ENCODE data around the gene MRPL43. TPM values are rescaled to one million over a fixed set of nuclear protein-coding genes. Genes with fewer than 3 reads are reported as not detected.

Gene MRPL43
- polyA plus RNA-seq, 2 of the 4 experiments (the other 2 are of a cell fraction), result 76.3 to 83.4 TPM

GRCh38 chr10:100967332-100967731, 20.0 kb downstream of the MRPL43 start (continued):
- TF ChIP-seq KDM5A (IDR thresholded peaks at IDR 0.05), result no peak
- no peak for TF ChIP-seq MAFK (IDR thresholded peaks at IDR 0.05; ENCODE audit: partially characterized antibody)
- no peak for TF ChIP-seq POLR2A (IDR thresholded peaks at IDR 0.05; ENCODE audit: low read length)
- no peak for TF ChIP-seq FOXS1 (CRISPR knock-in tag; IDR thresholded peaks at IDR 0.05)
- no peak for TF ChIP-seq EHMT2 (IDR thresholded peaks at IDR 0.05; ENCODE audit: low read depth)
- TF ChIP-seq, protein P1, sequence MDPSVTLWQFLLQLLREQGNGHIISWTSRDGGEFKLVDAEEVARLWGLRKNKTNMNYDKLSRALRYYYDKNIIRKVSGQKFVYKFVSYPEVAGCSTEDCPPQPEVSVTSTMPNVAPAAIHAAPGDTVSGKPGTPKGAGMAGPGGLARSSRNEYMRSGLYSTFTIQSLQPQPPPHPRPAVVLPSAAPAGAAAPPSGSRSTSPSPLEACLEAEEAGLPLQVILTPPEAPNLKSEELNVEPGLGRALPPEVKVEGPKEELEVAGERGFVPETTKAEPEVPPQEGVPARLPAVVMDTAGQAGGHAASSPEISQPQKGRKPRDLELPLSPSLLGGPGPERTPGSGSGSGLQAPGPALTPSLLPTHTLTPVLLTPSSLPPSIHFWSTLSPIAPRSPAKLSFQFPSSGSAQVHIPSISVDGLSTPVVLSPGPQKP (IDR thresholded peaks at IDR 0.05; ENCODE audit: low read depth, low read length), result no peak

DNA sequence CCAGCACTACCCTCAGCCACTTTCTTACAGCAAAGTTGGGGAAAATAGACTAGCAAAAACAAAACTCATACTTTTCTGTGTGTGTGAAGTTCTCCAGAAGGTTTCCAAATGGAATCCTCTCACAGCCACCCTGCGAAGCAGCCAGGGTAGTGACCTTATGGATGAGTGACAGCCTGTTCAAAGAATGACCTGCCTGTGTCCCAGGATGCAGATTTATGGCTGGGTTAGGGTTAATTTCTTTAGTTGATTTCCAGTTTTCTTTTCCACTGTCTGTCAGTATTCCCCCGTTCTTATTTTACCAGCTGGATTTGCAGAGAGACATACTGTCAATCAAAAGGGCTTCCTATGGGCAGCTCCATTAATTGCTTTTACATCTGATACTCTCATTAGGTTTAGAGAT, 20.4 kb downstream of the MRPL43 start:
- Histone ChIP-seq H3K4me1 (peaks cover 27% of the 10 kb centered on the region), H3K4me3 (no peak overlapping the region), H3K4me2 (no peak overlapping the region), H3K9me3 (no peaks in the 10 kb centered on the region), H3K27ac (no peak overlapping the region)
- POLR2A ChIA-PET, result no interaction called here
- FAIRE-seq (no peak), DNase-seq (ENCODE audit: low read depth in 1 of 2, low spot score in 1 of 2) (no peak), ATAC-seq (no peak)
- WGBS (ENCODE audit: missing lambda C conversion rate), result 82% methylated on average over 2 of the region's 2 CpGs
- TF ChIP-seq RARB (CRISPR knock-in tag; IDR thresholded peaks at IDR 0.05) (no peak), NPAS2 (CRISPR knock-in tag; IDR thresholded peaks at IDR 0.05; ENCODE audit: borderline replicate concordance) (no peak), HOXB13 (CRISPR knock-in tag; IDR thresholded peaks at IDR 0.05; ENCODE audit: low read depth) (no peak), EP300 (IDR thresholded peaks at IDR 0.05) (no peak), EHMT2 (IDR thresholded peaks at IDR 0.05; ENCODE audit: low read depth) (no peak), RCOR1 (IDR thresholded peaks at IDR 0.05; ENCODE audit: low read depth, low read length) (no peak), GATA3 (IDR thresholded peaks at IDR 0.05; ENCODE audit: borderline replicate concordance) (no peak), POLR2A (IDR thresholded peaks at IDR 0.05; ENCODE audit: low read length) (no peak), MYC (IDR thresholded peaks at IDR 0.05; ENCODE audit: borderline replicate concordance, low read length) (no peak), ZNF302 (CRISPR knock-in tag; IDR thresholded peaks at IDR 0.05) (no peak), BCL3 (IDR thresholded peaks at IDR 0.05) (no peak), KDM1A (IDR thresholded peaks at IDR 0.05; ENCODE audit: low read depth) (no peak)
- TF ChIP-seq, protein P2, sequence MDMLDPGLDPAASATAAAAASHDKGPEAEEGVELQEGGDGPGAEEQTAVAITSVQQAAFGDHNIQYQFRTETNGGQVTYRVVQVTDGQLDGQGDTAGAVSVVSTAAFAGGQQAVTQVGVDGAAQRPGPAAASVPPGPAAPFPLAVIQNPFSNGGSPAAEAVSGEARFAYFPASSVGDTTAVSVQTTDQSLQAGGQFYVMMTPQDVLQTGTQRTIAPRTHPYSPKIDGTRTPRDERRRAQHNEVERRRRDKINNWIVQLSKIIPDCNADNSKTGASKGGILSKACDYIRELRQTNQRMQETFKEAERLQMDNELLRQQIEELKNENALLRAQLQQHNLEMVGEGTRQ (IDR thresholded peaks at IDR 0.05), result no peak
- CTCF ChIA-PET, result interaction anchor here (0.6 to 5.1 kb wide), 8 partner anchors 8 to 431 kb away, joined by 3 to 22 read pairs (median 3); partner anchors contain the start of gene HIF1AN

- Histone ChIP-seq H3K4me2 (no peak overlapping the region), H3K4me3 (no peak overlapping the region), H3K27ac (no peak overlapping the region), H3K9me3 (no peaks in the 10 kb centered on the region), H3K4me1 (peaks cover 17% of the 10 kb centered on the region)
- ATAC-seq, result no peak
- no peak for DNase-seq (ENCODE audit: low read depth in 1 of 2, low spot score in 1 of 2)
- POLR2A ChIA-PET, result no interaction called here
- FAIRE-seq, result no peak
- 75% methylated on average over 5 of the region's 5 CpGs for WGBS (ENCODE audit: missing lambda C conversion rate)
- CTCF ChIA-PET, result interaction anchor here (0.9 to 5.1 kb wide), 7 partner anchors 10 to 87 kb away, joined by 3 to 22 read pairs (median 6); no protein-coding TSS in a partner anchor
- TF ChIP-seq ESRRA (IDR thresholded peaks at IDR 0.05; ENCODE audit: borderline replicate concordance, low read length), result no peak
- no peak for TF ChIP-seq HMGXB4 (CRISPR knock-in tag; IDR thresholded peaks at IDR 0.05; ENCODE audit: borderline replicate concordance)
- TF ChIP-seq FOXS1 (CRISPR knock-in tag; IDR thresholded peaks at IDR 0.05), result no peak
- no peak for TF ChIP-seq BCL3 (IDR thresholded peaks at IDR 0.05)
- TF ChIP-seq NPAS2 (CRISPR knock-in tag; IDR thresholded peaks at IDR 0.05; ENCODE audit: borderline replicate concordance), result no peak
- no peak for TF ChIP-seq SREBF2 (IDR thresholded peaks at IDR 0.05)
- no peak for TF ChIP-seq FOSB (CRISPR knock-in tag; IDR thresholded peaks at IDR 0.05)
- TF ChIP-seq, protein P3, sequence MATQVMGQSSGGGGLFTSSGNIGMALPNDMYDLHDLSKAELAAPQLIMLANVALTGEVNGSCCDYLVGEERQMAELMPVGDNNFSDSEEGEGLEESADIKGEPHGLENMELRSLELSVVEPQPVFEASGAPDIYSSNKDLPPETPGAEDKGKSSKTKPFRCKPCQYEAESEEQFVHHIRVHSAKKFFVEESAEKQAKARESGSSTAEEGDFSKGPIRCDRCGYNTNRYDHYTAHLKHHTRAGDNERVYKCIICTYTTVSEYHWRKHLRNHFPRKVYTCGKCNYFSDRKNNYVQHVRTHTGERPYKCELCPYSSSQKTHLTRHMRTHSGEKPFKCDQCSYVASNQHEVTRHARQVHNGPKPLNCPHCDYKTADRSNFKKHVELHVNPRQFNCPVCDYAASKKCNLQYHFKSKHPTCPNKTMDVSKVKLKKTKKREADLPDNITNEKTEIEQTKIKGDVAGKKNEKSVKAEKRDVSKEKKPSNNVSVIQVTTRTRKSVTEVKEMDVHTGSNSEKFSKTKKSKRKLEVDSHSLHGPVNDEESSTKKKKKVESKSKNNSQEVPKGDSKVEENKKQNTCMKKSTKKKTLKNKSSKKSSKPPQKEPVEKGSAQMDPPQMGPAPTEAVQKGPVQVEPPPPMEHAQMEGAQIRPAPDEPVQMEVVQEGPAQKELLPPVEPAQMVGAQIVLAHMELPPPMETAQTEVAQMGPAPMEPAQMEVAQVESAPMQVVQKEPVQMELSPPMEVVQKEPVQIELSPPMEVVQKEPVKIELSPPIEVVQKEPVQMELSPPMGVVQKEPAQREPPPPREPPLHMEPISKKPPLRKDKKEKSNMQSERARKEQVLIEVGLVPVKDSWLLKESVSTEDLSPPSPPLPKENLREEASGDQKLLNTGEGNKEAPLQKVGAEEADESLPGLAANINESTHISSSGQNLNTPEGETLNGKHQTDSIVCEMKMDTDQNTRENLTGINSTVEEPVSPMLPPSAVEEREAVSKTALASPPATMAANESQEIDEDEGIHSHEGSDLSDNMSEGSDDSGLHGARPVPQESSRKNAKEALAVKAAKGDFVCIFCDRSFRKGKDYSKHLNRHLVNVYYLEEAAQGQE (IDR thresholded peaks at IDR 0.05), result no peak
- no peak for TF ChIP-seq EP300 (IDR thresholded peaks at IDR 0.05)
- TF ChIP-seq, protein P1 (IDR thresholded peaks at IDR 0.05; ENCODE audit: low read depth, low read length), result no peak
- no peak for TF ChIP-seq KDM1A (IDR thresholded peaks at IDR 0.05; ENCODE audit: low read depth)
- TF ChIP-seq, protein P4, sequence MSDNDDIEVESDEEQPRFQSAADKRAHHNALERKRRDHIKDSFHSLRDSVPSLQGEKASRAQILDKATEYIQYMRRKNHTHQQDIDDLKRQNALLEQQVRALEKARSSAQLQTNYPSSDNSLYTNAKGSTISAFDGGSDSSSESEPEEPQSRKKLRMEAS (IDR thresholded peaks at IDR 0.05), result no peak
Observed at GRCh38 chr10:100965820-100966219, 21.5 kb downstream of the MRPL43 start.

Measured in A549 (cell line).